HG02798 (cell line): ENCODE results near the gene KMT2B.

Experiments
- ATAC-seq: cut with Tn5 transposase; IDR thresholded peaks from one replicate; pipeline ENCODE4 v1.9.1; 2021; ENCODE audit warnings: mild to moderate bottlenecking; ENCODE audit not compliant: unreplicated experiment, poor library complexity

The KMT2B gene

DNA sequence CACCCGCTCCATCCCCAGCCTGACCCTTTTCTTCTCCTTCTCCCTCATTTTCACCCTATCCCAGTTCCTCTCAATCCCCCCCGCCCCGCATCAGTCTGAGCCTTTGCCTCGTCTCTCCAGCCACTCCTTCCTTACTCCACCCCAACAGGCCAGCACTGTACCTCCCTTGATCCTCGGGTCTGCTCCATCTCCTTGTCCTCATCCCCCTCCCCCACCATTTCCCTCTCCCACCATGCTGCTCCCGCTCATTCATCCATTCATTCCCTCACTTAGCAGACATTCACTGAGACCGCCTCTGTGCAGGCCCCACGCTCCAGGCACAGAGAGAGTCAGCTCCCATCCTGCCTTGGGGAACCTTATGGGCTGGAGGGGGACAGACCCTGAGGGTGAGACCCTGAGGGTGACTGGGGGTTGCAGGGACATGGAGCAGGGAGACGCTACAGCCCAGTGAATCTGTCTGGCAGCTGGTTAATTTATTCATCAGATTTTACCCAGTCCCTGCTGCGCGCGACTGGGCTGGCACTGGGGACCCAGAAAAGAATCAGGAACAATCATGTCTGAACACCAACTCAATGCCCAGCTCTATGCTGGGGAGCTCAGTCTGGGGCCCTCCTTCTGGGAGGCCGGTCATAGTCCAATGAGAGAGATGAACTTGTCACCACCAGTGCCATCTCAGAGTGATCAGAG lies 58.4 kb downstream of the KMT2B start:
- no peak for ATAC-seq

DNA sequence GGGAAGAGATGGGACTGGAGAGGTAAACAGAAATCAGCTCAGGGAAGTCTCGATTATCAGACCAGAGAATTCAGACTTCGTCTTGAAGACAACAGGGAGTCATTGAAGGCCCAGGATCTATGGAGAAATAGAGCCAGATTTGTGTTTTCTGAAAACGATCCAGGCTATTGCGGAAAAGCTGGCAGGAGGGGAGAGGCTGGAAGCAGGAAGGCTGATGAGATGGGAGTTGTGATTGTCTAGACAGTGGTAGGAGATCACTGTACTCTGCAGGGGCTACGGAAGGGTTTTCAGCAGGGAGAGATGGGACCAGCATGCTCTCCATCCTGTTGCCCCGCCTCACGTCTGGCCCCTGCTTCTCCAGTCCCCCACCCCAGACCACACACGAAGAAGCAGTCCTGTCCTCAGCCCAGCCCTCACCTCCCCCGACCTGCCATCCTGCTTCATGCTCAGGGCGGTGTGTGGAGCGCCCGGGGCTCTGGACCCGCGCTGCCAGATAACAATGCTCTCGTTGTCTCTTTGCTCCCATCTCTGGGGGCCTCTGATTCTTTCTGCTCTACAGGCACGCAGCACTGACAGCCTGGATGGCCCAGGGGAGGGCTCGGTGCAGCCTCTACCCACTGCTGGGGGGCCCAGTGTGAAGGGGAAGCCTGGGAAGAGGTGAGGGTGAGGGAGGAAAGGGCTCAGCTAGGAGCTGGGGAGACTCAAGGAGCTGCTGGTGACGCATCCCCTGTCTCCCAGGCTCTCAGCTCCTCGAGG lies 59.5 kb downstream of the KMT2B start:
- ATAC-seq = no peak

GRCh38 chr19:35777961-35778360 lies 60.2 kb downstream of the KMT2B start:
- no peak for ATAC-seq

DNA sequence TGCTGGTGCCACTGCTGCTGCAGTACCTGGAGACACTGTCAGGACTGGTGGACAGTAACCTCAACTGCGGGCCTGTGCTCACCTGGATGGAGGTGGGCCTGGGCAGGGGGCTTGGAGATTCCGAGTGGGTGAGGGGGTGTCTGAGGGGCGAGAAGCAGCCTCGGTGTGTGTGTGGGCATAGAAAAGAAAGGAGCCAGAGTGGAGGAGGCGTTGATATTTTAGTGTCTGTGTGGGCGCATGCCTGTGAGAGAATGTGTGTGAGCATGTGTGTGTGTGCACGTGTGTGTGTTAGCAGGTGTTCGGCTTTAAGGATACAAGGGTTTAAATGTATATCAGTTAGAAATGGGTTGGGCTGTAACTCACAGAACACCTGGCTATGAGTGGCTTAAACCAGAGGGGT lies 61.2 kb downstream of the KMT2B start:
- ATAC-seq = no peak

GRCh38 chr19:35780058-35780457 lies 62.3 kb downstream of the KMT2B start:
- ATAC-seq = no peak

- no peak for ATAC-seq
Measured at GRCh38 chr19:35780717-35781116, 62.9 kb downstream of the KMT2B start.

DNA sequence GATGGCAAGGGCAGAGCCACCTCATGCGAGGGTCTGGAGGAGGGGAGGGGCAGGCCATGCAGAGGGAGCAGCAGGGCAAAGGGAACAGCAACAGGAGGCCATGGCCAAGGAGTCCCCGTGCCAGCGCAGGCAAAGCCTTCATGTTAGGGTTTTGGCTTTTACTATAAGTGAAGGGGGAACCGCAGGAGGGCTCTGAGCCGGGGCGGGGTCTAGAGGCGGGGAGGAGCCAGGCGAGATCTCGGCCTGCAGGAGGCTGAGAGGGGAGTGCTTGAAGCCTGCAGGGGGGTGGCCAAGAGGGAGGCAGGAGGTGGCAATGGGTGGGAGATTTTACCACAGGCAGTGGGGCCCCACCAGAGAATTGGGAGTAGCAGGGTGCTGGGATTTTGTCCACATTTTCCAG lies 63.8 kb downstream of the KMT2B start:
- no peak for ATAC-seq

GRCh38 chr19:35782589-35782988 lies 64.8 kb downstream of the KMT2B start:
- ATAC-seq = no peak

DNA sequence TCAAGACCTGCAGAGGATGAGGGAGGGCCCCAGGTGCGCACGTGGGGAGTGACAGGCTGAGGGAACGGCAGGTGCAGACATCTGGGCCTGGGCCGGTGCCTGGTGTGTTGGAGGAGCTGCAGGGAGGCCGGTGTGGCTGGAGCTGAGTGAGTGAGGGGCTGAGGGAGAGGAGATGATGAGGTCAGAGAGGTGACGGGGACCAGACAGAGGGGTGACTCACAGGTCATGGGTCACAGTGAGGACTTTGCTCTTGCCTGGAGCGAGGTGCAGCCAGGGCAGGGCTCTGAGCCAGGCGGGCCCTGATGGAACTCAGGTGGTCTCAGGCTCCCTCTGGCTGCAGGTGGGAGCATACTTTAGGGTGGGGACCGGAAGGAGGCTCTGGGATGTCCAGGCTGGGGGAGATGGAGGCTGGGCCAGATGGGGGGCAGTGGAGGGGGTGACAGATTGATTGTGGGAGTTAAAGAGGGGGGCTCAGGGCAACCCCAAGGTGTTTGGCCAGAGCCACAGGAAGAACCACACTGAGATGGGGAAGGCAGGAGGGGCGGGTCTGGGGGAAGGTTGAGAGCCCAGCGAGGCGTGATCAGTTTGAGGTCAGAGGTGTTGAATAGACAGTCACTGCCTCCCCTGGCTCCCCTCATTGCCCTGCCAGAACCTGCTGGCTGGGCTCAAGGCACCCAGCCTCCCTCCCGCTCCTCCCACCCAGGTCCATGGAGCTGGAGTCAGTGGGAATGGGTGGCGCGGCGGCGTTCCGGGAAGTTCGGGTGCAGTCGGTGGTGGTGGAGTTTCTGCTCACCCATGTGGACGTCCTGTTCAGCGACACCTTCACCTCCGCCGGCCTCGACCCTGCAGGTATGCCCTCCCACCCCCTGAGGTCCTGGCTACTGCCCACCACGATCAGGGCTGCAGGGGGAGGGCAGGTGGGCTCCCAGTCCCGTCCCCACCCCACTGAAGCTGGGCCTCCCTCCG lies 65.9 kb downstream of the KMT2B start:
- no peak for ATAC-seq

GRCh38 chr19:35784503-35785338 lies 66.9 kb downstream of the KMT2B start:
- no peak for ATAC-seq

DNA sequence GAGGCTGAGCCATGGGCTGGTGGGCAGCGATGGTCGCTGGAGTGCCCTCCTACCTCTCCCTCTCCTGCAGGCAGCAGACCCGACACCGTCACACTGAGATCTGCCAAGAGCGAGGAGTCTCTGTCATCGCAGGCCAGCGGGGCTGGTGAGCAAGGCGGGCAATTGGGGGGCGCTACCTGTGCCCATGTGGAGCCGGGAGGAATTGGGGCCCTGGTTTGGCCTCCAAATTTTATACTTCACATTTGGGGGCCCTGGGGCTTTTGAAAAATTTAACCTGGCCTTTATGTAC lies 67.5 kb downstream of the KMT2B start:
- ATAC-seq = no peak

DNA sequence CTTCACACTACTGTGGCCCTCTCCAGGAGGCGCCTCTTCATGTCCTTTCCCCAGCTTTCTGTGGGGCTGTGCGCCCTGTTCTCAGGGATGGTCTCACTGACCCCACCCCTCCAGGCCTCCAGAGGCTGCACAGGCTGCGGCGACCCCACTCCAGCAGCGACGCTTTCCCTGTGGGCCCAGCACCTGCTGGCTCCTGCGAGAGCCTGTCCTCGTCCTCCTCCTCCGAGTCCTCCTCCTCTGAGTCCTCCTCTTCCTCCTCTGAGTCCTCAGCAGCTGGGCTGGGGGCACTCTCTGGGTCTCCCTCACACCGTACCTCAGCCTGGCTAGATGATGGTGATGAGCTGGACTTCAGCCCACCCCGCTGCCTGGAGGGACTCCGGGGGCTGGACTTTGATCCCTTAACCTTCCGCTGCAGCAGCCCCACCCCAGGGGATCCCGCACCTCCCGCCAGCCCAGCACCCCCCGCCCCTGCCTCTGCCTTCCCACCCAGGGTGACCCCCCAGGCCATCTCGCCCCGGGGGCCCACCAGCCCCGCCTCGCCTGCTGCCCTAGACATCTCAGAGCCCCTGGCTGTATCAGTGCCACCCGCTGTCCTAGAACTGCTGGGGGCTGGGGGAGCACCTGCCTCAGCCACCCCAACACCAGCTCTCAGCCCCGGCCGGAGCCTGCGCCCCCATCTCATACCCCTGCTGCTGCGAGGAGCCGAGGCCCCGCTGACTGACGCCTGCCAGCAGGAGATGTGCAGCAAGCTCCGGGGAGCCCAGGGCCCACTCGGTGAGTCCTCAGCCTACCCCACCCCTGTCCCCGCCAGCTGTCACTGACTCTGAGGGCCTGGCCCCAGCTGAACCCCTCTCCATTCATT lies 68.7 kb downstream of the KMT2B start:
- ATAC-seq = no peak

GRCh38 chr19:35787227-35787799 lies 69.5 kb downstream of the KMT2B start:
- no peak for ATAC-seq
